GM12891 (cell line): Measurements from ENCODE around the gene ARHGAP6.

ENCODE experiments used
- DNase-seq: peaks from one replicate; pipeline ENCODE4 v3.0.0; 2011; ENCODE audit warnings: low spot score; ENCODE audit not compliant: insufficient read length
- FAIRE-seq: peaks from 2 replicates; lab custom pipeline; 2011; peaks lifted over from hg19 to GRCh38; lab: Jason Lieb, UNC
- PAX5 ChIP-seq: IDR thresholded peaks from 2 replicates; pipeline ENCODE4 v1.6.1; 2011; ENCODE audit warnings: low read length, moderate library complexity, mild to moderate bottlenecking; ENCODE audit not compliant: insufficient read depth, severe bottlenecking
- POLR2A ChIP-seq: IDR thresholded peaks from 2 replicates; pipeline ENCODE4 v1.6.1; 2011; ENCODE audit warnings: low read depth, low read length, control low read depth
- POLR2AphosphoS5 ChIP-seq: IDR thresholded peaks from 2 replicates; pipeline ENCODE4 v1.6.1; 2011; ENCODE audit warnings: low read depth, low read length, control low read depth
- POU2F2 ChIP-seq: IDR thresholded peaks from 2 replicates; pipeline ENCODE4 v1.6.1; 2011; ENCODE audit warnings: low read depth, mild to moderate bottlenecking, control low read depth, low read length, moderate library complexity
- SPI1 ChIP-seq: IDR thresholded peaks from 2 replicates; pipeline ENCODE4 v1.6.1; 2011; ENCODE audit warnings: low read depth, low read length, control low read depth
- TAF1 ChIP-seq: IDR thresholded peaks from 2 replicates; pipeline ENCODE4 v1.6.1; 2011; ENCODE audit warnings: low read depth, low read length, control low read depth

Gene ARHGAP6

GRCh38 chrX:11564546-11564945 lies 101.2 kb downstream of the ARHGAP6 start:
- TF ChIP-seq SPI1 (no peak), TAF1 (no peak), POLR2A (no peak), PAX5 (no peak), POLR2AphosphoS5 (no peak), POU2F2 (no peak)
- no peak for FAIRE-seq

GRCh38 chrX:11562570-11562969 lies 103.2 kb downstream of the ARHGAP6 start:
- DNase-seq (no peak), FAIRE-seq (no peak)
- TF ChIP-seq POLR2AphosphoS5 (no peak), POLR2A (no peak), PAX5 (no peak)

More at GRCh38 chrX:11564546-11564945, 101.2 kb downstream of the ARHGAP6 start:
- DNase-seq: no peak

GRCh38 chrX:11558972-11559371 lies 106.7 kb downstream of the ARHGAP6 start:
- no peak for TF ChIP-seq POLR2A
- TF ChIP-seq TAF1: no peak
- no peak for TF ChIP-seq SPI1
- TF ChIP-seq PAX5: no peak
- TF ChIP-seq POLR2AphosphoS5: no peak
- no peak for TF ChIP-seq POU2F2
- FAIRE-seq (peak; percentile 9), DNase-seq (peak; percentile 2)

GRCh38 chrX:11557120-11557519 lies 108.6 kb downstream of the ARHGAP6 start:
- FAIRE-seq (no peak), DNase-seq (no peak)
- TF ChIP-seq POLR2AphosphoS5 (no peak), PAX5 (no peak), SPI1 (no peak), TAF1 (no peak), POLR2A (no peak), POU2F2 (no peak)

GRCh38 chrX:11555759-11556158 lies 110.0 kb downstream of the ARHGAP6 start:
- DNase-seq (no peak), FAIRE-seq (no peak)
- TF ChIP-seq POLR2AphosphoS5 (no peak), SPI1 (no peak)

GRCh38 chrX:11553594-11553993 lies 112.1 kb downstream of the ARHGAP6 start:
- TF ChIP-seq POLR2AphosphoS5 (no peak), POLR2A (no peak), SPI1 (no peak), TAF1 (no peak), PAX5 (no peak), POU2F2 (no peak)
- FAIRE-seq (no peak), DNase-seq (no peak)

- TF ChIP-seq POLR2A (no peak), SPI1 (no peak), TAF1 (no peak), PAX5 (no peak), POLR2AphosphoS5 (no peak), POU2F2 (no peak)
- FAIRE-seq: no peak
- no peak for DNase-seq
Measured at GRCh38 chrX:11551151-11551550, 114.6 kb downstream of the ARHGAP6 start.

- DNase-seq (no peak), FAIRE-seq (no peak)
- TF ChIP-seq PAX5 (no peak), POU2F2 (no peak), POLR2A (no peak), POLR2AphosphoS5 (no peak), SPI1 (no peak), TAF1 (no peak)
Measured at GRCh38 chrX:11546917-11547316, 118.8 kb downstream of the ARHGAP6 start.

- TF ChIP-seq POLR2A (no peak), SPI1 (no peak), TAF1 (no peak), POU2F2 (no peak), POLR2AphosphoS5 (no peak), PAX5 (no peak)
- DNase-seq (no peak), FAIRE-seq (no peak)
Measured at GRCh38 chrX:11543249-11543648, 122.5 kb downstream of the ARHGAP6 start.

GRCh38 chrX:11541510-11541909 lies 124.2 kb downstream of the ARHGAP6 start:
- TF ChIP-seq TAF1 (no peak), POLR2AphosphoS5 (no peak), POLR2A (no peak), PAX5 (no peak), SPI1 (no peak), POU2F2 (no peak)
- no peak for FAIRE-seq
- DNase-seq: no peak
